ENCODE data around the gene SWI5. TPM values are rescaled to one million over a fixed set of nuclear protein-coding genes. Genes with fewer than 3 reads are reported as not detected.
A peak's percentile ranks its signal among the peaks of the same experiment; 100 is the strongest.

SWI5 gene
- total and polyA plus RNA-seq, 9 of the 15 experiments (the other 6 are each of a cell fraction or from before 2014, with no cell fraction given) = 62.8 to 133 (median 95.9) TPM

- Histone ChIP-seq H3K4me2 (ENCODE audit: insufficient read depth, low read length) (no peak overlapping the region; the same call in 1 of the 2 replicates), H3K4me3 (no peak overlapping the region), H3K9ac (ENCODE audit: insufficient read depth in 1 of 2, low read depth in 2 of 2, low read length in 2 of 2) (peak overlapping the region in 1 of 2 experiments; percentile 96; a peak in 2 of 4 replicates), H3K79me2 (ENCODE audit: control insufficient read depth, insufficient read depth, low read length) (peaks cover 29% of the 10 kb centered on the region; the same call in 2 of the 3 replicates), H3K27me3 (ENCODE audit: control insufficient read depth in 2 of 2, insufficient read depth in 2 of 2, low read length in 2 of 2) (no peaks in the 10 kb centered on the region), H3K9me3 (replicated peaks; ENCODE audit: control insufficient read depth, insufficient read depth, low read depth, low read length) (no peaks in the 10 kb centered on the region), H3K4me1 (replicated peaks in 1 of 2; ENCODE audit: control insufficient read depth in 2 of 2, insufficient read depth in 2 of 2, low read length in 2 of 2) (peaks cover 51 to 73% of the 10 kb centered on the region in 2 experiments), H3K9me1 (ENCODE audit: control insufficient read depth, insufficient read depth, low read length) (no peaks in the 10 kb centered on the region), H2AFZ (ENCODE audit: low read depth, low read length) (no peak overlapping the region), H4K20me1 (replicated peaks; ENCODE audit: control insufficient read depth, insufficient read depth, low read length) (peaks cover 5% of the 10 kb centered on the region; the same call in 1 of the 2 replicates), H3K36me3 (ENCODE audit: control insufficient read depth, insufficient read depth, low read length) (peaks cover 35% of the 10 kb centered on the region; the same call in 2 of the 3 replicates), H3K27ac (ENCODE audit: extremely low read depth, low read depth, low read length) (no peak overlapping the region; the same call in 2 of the 3 replicates)
- WGBS (ENCODE audit: insufficient coverage, low coverage, missing lambda C conversion rate) = 75% methylated on average over 25 of the region's 25 CpGs
- ChIA-PET POLR2A (interaction anchor here (0.6 to 4.1 kb wide), 10 partner anchors 10 to 1494 kb away, joined by 3 to 37 read pairs (median 6); partner anchors contain the start of genes GOLGA2 and SWI5), CTCF (ENCODE audit: low intra/inter-chr PET ratio) (no interaction called here)
- no peak for FAIRE-seq
- peak in 1 of 4 experiments; percentile 12 for DNase-seq (ENCODE audit: extremely low read depth in 1 of 4, low spot score in 3 of 4)
- in situ Hi-C loops (cut with MboI) (no loop called here), intact Hi-C loops (cut with micrococcal nuclease) (no loop called here)
- ATAC-seq = no peak
- BruUV-seq (replicated peaks) = no TSS peak
- TF ChIP-seq XRCC3 (IDR thresholded peaks at IDR 0.05) = no peak
- no peak for TF ChIP-seq ZSCAN29 (IDR thresholded peaks at IDR 0.05)
- peak; percentile 10; the same call in 1 of the 2 replicates for TF ChIP-seq STAT6 (CRISPR knock-in tag; IDR thresholded peaks at IDR 0.05)
- TF ChIP-seq ZNF785 (CRISPR knock-in tag; IDR thresholded peaks at IDR 0.05) = no peak
- TF ChIP-seq ZNF134 (CRISPR knock-in tag; conservative IDR thresholded peaks at IDR 0.05) = no peak
- no peak for TF ChIP-seq TAF1 (IDR thresholded peaks at IDR 0.05; ENCODE audit: control insufficient read depth, extremely low read depth, insufficient read depth, low read length, severe bottlenecking)
- TF ChIP-seq, protein P1, sequence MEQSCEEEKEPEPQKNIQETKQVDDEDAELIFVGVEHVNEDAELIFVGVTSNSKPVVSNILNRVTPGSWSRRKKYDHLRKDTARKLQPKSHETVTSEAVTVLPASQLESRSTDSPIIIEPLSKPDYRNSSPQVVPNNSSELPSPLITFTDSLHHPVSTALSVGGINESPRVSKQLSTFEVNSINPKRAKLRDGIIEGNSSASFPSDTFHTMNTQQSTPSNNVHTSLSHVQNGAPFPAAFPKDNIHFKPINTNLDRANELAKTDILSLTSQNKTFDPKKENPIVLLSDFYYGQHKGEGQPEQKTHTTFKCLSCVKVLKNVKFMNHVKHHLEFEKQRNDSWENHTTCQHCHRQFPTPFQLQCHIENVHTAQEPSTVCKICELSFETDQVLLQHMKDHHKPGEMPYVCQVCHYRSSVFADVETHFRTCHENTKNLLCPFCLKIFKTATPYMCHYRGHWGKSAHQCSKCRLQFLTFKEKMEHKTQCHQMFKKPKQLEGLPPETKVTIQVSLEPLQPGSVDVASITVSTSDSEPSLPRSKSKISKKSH (CRISPR knock-in tag; IDR thresholded peaks at IDR 0.05) = no peak
- TF ChIP-seq YY1 (IDR thresholded peaks at IDR 0.05; ENCODE audit: borderline replicate concordance in 1 of 3, control insufficient read depth in 1 of 3, extremely low read depth in 1 of 3, insufficient read depth in 3 of 3, insufficient read length in 1 of 3, insufficient replicate concordance in 2 of 3, low read depth in 1 of 3, low read length in 2 of 3) = peak in 1 of 3 experiments; percentile 15
- no peak for TF ChIP-seq CBX5 (IDR thresholded peaks at IDR 0.05; ENCODE audit: borderline replicate concordance, low read depth)
- no peak for TF ChIP-seq HNRNPL (IDR thresholded peaks at IDR 0.05; ENCODE audit: low read depth, low read length)
- TF ChIP-seq XRCC4 (IDR thresholded peaks at IDR 0.05; ENCODE audit: extremely low read depth, insufficient read depth, insufficient read length) = no peak
- TF ChIP-seq FOXA1 (IDR thresholded peaks at IDR 0.05; ENCODE audit: borderline replicate concordance) = no peak
- no peak for TF ChIP-seq ATF2 (CRISPR knock-in tag; IDR thresholded peaks at IDR 0.05)
- no peak for TF ChIP-seq HDGF (IDR thresholded peaks at IDR 0.05)
- no peak for TF ChIP-seq CBX3 (IDR thresholded peaks at IDR 0.05; ENCODE audit: borderline replicate concordance in 1 of 2, low read length in 2 of 2)
- TF ChIP-seq HDAC6 (IDR thresholded peaks at IDR 0.05; ENCODE audit: low read depth, low read length) = 0 out of 2 replicates have a peak, but pooled peaks have one; percentile 41
Observed at GRCh38 chr9:128252317-128253139, 23.5 kb upstream of the SWI5 start.
